GM23338 (cell line): ENCODE results near the gene ZBTB14.

ENCODE experiments used
- CREB1 ChIP-seq: fragments of 250-450 bp; sonication (Bioruptor Pico); IDR thresholded peaks from 2 replicates; pipeline ENCODE4 v1.5.0; 2020; ENCODE audit warnings: low read depth, mild to moderate bottlenecking, moderate library complexity
- EZH2 ChIP-seq: fragments of 200-600 bp; sonication (generic); IDR thresholded peaks from one replicate; pipeline ENCODE4 v1.8.0; 2017; ENCODE audit warnings: antibody characterized with exemption, mild to moderate bottlenecking, low read depth; ENCODE audit not compliant: unreplicated experiment
- EZH2phosphoT487 ChIP-seq: fragments of 200-600 bp; sonication (generic); IDR thresholded peaks from one replicate; pipeline ENCODE4 v1.8.1; 2018; ENCODE audit warnings: antibody characterized with exemption; ENCODE audit not compliant: unreplicated experiment
- POLR2AphosphoS5 ChIP-seq: IDR thresholded peaks from 2 replicates; pipeline ENCODE4 v1.6.1; 2016; ENCODE audit warnings: antibody characterized with exemption, low read depth
- ZNF114 ChIP-seq: fragments of 250-450 bp; sonication (Bioruptor Pico); IDR thresholded peaks from 2 replicates; pipeline ENCODE4 v1.5.0; 2020; ENCODE audit warnings: mild to moderate bottlenecking, moderate library complexity
- TF ChIP-seq, protein P1 (sequence below), 2 experiments: fragments of 200-600 bp in 1 of 2; sonication (generic) in 1 of 2; conservative IDR thresholded peaks; 2 replicates each; pipeline versions ENCODE4 v1.5.1 to v1.6.1; 2016 to 2017; ENCODE audit warnings: antibody characterized with exemption in 2 of 2, low read depth in 2 of 2, mild to moderate bottlenecking in 2 of 2, moderate library complexity in 1 of 2
- TF ChIP-seq, protein P2 (sequence below): IDR thresholded peaks from one replicate; pipeline ENCODE4 v1.6.1; 2018; ENCODE audit warnings: antibody characterized with exemption; ENCODE audit not compliant: unreplicated experiment
- TF ChIP-seq, protein P3 (sequence below): IDR thresholded peaks from 2 replicates; pipeline ENCODE4 v1.6.1; 2016; ENCODE audit warnings: antibody characterized with exemption

DNA sequence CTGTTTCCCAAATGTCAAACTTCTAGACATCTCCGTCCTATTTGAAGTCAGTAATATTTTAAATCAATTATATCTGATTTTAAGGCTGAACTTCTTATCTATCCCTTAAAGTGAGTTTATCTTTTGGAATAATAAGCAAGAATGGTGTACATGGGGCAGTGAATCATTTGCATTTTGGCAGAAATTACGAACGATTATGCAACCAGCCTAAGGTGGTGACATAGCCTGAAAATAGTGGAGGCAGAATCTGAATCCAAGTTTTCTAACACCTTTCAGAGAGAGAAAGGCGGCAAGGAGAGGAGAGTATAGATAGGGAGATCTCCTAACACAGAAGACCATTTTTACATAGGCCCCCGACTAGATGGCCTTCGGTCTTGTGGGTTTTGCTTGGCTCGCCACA lies 10.7 kb downstream of the ZBTB14 start:
- TF ChIP-seq POLR2AphosphoS5 (no peak), EZH2phosphoT487 (no peak), EZH2 (no peak), CREB1 (CRISPR knock-in tag) (no peak), ZNF114 (CRISPR knock-in tag) (no peak)
- TF ChIP-seq, protein P1, sequence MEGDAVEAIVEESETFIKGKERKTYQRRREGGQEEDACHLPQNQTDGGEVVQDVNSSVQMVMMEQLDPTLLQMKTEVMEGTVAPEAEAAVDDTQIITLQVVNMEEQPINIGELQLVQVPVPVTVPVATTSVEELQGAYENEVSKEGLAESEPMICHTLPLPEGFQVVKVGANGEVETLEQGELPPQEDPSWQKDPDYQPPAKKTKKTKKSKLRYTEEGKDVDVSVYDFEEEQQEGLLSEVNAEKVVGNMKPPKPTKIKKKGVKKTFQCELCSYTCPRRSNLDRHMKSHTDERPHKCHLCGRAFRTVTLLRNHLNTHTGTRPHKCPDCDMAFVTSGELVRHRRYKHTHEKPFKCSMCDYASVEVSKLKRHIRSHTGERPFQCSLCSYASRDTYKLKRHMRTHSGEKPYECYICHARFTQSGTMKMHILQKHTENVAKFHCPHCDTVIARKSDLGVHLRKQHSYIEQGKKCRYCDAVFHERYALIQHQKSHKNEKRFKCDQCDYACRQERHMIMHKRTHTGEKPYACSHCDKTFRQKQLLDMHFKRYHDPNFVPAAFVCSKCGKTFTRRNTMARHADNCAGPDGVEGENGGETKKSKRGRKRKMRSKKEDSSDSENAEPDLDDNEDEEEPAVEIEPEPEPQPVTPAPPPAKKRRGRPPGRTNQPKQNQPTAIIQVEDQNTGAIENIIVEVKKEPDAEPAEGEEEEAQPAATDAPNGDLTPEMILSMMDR (conservative IDR thresholded peaks at IDR 0.05; ENCODE audit: low read depth in 2 of 2) = no peak
- TF ChIP-seq, protein P2, sequence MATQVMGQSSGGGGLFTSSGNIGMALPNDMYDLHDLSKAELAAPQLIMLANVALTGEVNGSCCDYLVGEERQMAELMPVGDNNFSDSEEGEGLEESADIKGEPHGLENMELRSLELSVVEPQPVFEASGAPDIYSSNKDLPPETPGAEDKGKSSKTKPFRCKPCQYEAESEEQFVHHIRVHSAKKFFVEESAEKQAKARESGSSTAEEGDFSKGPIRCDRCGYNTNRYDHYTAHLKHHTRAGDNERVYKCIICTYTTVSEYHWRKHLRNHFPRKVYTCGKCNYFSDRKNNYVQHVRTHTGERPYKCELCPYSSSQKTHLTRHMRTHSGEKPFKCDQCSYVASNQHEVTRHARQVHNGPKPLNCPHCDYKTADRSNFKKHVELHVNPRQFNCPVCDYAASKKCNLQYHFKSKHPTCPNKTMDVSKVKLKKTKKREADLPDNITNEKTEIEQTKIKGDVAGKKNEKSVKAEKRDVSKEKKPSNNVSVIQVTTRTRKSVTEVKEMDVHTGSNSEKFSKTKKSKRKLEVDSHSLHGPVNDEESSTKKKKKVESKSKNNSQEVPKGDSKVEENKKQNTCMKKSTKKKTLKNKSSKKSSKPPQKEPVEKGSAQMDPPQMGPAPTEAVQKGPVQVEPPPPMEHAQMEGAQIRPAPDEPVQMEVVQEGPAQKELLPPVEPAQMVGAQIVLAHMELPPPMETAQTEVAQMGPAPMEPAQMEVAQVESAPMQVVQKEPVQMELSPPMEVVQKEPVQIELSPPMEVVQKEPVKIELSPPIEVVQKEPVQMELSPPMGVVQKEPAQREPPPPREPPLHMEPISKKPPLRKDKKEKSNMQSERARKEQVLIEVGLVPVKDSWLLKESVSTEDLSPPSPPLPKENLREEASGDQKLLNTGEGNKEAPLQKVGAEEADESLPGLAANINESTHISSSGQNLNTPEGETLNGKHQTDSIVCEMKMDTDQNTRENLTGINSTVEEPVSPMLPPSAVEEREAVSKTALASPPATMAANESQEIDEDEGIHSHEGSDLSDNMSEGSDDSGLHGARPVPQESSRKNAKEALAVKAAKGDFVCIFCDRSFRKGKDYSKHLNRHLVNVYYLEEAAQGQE = no peak
- TF ChIP-seq, protein P3, sequence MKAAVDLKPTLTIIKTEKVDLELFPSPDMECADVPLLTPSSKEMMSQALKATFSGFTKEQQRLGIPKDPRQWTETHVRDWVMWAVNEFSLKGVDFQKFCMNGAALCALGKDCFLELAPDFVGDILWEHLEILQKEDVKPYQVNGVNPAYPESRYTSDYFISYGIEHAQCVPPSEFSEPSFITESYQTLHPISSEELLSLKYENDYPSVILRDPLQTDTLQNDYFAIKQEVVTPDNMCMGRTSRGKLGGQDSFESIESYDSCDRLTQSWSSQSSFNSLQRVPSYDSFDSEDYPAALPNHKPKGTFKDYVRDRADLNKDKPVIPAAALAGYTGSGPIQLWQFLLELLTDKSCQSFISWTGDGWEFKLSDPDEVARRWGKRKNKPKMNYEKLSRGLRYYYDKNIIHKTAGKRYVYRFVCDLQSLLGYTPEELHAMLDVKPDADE = no peak
